ENCODE measurements around the gene MPRIP.

MPRIP gene

DNA sequence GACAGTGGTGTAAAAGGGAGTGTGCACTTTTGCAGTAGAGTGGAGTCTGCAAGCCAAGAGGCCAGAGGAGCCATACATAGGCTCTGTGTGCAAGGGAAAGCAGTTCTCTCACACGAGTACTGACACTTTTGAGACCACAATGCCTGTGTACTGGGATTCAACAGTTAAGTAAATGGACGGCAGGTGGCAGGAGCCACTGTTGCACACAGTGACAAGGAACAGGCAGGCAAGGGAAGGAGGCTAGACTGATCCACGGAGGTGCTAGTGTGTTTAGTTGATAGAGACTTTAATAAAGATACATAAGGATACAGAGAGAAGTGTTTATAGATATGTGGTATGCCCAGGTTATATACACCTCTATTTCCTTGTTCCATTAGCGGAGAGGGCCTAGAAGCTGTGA lies 67.0 kb downstream of the MPRIP start:
- DNase-seq = peak; percentile 43

DNA sequence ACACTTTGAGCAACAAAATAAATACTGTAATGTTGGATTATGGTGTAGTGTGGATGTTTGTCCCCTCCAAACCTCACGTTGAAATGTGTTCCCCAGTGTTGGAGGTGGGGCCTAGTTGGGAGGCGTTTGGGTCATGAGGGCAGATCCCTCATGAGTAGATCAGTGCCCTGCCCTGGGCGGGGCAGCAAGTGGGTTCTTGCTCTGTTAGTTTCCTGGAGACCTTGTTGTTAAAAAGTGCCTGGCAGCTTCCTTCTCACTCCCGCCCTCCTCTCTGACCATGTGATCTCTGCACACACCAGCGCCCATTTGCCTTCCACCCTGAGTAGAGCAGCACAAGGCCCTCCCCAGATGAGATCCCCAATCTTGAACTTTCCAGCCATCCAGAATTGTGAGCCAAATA lies 67.7 kb downstream of the MPRIP start:
- DNase-seq = peak; percentile 69

GRCh38 chr17:17110520-17110919 lies 68.3 kb downstream of the MPRIP start:
- DNase-seq = no peak

GRCh38 chr17:17111401-17112393 lies 69.4 kb downstream of the MPRIP start:
- no peak for DNase-seq

DNA sequence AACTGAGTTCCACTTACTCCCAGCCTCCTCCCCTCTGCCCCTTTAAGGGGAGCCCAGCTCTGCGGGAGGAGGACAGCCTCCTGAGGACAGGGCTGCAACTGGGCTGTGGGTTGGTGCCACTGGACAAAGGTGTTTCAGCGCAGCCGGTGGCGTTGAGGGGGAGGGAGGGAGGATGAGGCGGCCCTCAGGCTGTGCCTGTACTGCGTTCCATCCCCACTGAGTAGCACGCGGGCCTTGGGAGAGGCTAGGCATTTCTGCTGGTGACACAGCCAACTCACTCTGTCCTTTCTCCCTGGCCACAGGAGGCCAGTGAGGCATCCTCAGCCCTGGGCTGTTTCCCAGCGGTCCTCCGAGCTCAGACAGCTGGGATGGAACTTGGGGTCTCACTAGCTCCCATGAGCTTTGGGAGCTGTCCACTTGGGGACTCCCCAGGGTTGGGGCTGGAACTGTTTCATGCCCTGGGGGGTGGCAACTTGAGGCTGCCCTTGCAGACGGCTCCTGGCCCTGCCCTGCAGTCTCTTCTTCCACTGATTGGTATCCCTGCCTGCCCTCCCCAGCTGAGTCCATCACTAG lies 70.5 kb downstream of the MPRIP start:
- DNase-seq = no peak

DNA sequence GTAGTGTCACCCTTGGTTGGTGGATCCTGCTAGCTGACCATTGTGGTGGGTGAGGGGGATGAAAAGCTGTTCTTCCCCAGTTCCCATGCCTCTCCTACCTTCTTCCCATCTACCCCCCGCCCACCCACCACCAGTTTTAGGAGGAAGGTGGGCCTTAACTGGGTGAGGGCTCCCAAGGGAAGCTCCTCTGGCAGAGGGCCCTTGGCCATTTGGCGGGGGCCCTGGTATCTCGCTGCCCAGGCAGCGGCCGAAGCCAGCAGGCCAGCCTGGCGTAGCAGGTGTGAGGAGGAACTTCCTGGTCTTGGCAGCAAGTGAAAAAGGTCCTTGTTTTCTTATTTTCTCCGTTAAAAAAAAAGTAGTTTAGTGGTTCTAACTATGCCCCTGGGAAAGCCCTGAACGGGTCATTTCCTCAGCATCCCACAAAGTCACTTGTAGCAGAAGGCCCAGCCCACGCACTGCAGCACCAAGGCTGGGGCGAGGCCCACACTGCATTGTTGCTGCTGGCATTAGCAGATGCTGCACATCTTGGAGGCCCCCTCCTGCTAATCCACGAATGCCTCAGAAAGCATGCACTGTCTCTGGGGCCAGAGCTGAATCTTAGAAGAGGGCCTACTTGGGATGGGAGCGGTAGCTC lies 72.5 kb downstream of the MPRIP start:
- DNase-seq = no peak

GRCh38 chr17:17115620-17116019 lies 73.4 kb downstream of the MPRIP start:
- DNase-seq = no peak

DNA sequence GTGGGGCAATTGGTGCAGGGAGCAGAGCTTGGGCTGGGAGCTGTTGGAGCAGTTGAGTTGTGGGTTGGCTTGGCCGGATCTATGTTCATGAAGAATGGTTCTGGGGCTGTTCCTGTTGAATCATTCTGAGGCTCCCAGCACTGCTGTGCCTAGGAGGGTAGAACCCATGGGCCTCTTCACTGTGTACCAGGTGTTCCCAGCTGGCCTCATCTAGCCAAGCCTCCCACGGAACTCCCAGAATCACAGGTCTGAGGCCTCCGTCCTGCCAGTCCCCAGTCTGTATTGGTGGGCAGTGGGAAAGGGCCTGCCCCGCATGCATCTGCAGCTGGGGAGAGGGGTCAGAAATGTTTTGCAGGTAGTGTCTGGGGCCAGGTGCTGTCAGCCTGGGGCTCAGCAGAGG lies 74.1 kb downstream of the MPRIP start:
- DNase-seq = no peak

DNA sequence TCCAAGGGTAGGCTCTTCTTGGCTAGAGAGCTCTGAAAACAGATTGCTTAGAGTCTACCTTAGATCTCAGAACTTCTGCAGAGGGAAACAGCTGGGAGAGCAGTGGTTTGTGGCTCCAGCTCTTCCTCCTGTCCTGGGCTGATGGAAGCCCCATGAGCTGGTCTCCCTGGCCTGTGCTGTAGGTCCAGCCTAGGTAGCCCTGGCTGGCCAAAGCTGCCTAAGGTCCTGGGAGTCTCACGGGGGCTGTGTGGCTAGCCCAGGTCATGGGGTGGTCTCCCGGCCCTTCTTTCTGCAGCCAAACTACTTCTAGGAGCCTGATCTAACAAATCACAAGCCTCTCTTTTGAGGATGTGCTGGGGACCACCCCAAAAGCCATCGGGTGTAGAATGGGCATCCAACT lies 75.7 kb downstream of the MPRIP start:
- DNase-seq = no peak

DNA sequence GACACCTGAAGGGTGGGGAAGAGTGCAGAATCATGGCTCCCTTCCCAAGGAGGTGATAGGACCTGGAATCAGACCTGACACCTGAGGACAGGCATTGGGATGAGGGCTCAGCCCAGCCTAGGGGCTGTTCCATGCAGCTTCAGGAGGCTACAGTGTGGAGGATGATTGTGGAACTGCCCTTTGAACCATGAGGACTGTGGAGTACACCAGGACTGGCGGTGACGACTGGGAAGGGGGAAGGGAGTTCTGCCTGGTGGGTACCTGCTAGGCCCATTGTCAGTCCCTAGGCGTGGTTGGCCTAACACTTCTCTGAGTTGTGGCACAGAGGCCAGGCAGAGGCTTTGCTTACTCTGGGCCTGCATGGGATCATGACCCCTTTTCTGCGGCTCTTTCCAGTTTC lies 76.1 kb downstream of the MPRIP start:
- no peak for DNase-seq

DNA sequence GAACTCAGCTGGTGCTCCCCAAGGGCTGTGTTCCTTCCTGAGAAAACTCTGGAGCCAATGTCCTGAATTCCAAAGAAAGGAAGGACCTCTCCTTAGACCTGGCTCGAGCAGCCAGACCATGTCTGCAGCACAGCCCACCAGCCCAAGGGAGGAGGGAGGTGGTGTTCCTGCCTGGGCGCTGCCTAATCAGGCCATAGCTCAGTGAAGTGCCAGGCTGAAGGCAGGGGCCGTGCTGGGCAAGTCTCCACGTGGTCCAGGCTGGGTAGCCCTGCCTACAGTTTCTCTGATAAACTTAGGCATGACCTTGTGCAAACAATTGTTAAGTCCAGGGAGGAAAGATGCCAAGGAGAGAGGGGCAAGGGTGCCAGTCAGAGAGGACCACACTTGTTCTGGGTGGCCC lies 76.8 kb downstream of the MPRIP start:
- no peak for DNase-seq

DNA sequence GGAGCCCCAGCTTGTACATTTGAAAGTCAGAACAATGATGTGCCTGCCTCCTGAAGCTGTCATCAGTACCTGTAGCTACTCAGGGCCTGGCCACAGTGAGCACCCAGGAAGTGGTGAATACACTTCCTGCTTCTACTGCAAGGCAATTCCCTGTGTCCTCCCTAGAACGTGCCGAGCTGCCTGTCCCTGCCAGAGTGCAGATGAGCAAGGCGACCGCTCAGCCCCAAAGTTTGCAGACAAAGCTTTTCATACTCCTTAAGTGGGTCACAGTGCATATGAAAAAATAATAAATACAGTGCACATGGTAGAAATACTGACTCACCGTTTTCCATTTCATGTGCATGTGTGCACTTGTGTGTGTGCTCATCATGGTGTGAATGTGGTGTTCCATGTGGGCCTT lies 77.3 kb downstream of the MPRIP start:
- DNase-seq = peak; percentile 71

DNA sequence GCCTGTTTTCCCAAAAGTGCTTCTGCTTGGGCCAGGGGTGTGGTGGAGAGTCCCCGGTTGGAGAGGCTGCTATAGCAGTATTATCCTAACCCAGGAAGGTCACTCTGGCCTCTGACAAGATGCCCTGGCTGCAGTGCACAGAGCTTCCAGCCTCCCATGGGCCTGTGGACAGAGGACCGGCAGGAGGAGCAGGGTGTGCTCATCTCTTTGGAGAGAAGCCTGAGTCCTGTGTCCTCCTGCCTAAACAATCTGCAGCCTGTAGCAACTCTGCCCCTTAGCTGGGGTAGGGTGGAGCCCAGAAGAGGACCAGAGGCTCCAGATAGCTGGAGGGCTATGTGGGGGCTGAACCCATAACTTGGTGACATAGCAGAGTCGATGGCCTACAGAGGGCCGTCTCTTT lies 78.0 kb downstream of the MPRIP start:
- DNase-seq = no peak

- no peak for DNase-seq
Observed at GRCh38 chr17:17120701-17121100, 78.4 kb downstream of the MPRIP start.

DNA sequence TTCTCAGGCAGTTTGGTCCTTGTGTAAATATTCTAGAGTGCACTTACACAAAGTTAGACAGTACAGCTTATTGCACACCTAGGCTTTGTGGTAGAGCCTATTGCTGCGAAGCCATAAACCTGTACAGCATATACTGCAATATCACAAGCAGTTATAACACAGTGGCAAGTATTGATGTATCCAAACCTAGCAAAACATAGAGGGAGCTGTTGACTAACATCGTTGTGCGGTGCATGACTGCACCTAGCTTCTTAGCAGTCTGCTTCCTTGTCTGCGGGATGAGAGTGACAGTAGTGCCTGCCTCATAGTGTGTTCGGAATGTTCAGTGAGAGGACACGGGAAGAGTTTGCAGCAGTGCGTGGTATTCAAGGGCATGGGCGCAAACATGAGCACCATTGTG lies 78.9 kb downstream of the MPRIP start:
- no peak for DNase-seq

GRCh38 chr17:17122781-17123483 lies 80.7 kb downstream of the MPRIP start:
- no peak for DNase-seq

- no peak for DNase-seq
Observed at GRCh38 chr17:17124341-17124740, 82.1 kb downstream of the MPRIP start.

GRCh38 chr17:17125136-17126084 lies 83.2 kb downstream of the MPRIP start:
- DNase-seq = peak; percentile 51

DNA sequence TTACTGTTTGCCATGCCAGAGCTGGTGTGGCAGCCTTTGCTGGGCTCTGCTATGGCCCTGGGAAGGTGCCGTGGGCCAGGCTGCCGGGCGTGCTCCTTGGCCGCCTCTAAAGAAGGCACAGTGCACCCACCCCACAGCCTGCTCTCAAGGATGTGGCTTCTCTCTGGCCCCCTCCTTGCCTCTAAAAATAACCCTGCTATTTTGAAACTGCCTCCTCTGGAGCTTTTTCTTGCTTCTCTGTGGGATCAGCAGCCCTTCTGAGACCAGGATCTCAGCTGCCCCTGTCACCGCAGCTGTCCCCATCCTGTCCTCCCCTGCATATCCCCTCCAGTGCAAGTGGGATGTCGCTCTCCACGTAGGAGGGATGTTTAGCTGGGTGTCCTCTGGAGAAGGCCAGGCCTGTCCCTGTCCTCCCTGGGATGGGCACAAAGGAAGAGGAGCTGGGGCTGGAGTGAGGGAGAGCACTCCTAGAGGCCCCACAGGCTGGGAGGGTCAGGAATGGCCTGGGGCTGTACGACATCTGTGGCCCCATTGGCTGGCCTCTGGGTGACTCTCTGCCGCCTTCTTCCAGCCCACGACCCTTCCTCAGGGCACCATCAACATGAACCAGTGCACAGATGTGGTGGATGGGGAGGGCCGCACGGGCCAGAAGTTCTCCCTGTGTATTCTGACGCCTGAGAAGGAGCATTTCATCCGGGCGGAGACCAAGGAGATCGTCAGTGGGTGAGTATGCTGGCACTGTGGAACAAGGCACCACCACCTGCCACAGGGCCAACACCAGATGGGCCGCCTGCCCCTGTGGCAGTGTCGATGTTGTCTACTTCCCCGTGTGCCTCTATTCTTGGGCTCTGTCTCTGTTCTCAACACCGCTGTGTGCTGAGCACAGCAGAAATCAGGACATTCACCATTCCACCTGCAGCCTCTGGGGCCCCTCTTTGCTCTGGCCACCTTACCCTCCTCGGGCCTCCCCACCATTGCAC lies 84.2 kb downstream of the MPRIP start:
- peak; percentile 32 for DNase-seq

DNA sequence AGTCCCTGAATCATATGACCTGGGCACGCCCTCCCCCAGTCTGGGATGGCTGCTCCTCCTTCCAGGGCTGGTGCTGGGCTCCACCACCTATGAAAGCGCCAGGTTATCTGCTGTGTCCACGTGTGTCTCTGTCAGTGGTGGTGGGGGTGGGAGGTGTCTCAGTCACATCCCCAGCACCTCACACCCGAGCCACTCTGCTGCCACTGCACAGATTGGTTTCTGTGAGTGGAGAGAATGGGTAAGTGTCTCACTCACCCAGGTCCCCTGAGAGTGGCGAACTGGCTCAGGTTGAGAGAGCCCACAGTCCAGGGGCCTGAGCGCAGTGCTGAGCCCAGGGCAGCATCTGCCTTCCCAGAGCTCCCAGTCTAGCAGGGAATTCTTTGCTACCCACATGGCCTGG lies 84.9 kb downstream of the MPRIP start:
- no peak for DNase-seq
